Activated naive CD8-positive, alpha-beta T cell treated with anti-CD3 and anti-CD28 coated beads for 36 hours (primary cell): Measurements from ENCODE around the gene INA. TPM values are rescaled to one million over a fixed set of nuclear protein-coding genes. Genes with fewer than 3 reads are reported as not detected.
A peak's percentile ranks its signal among the peaks of the same experiment; 100 is the strongest.
"Not testable (repeated sequence)": the region's sequence is repeated elsewhere in the genome, so short reads cannot be mapped to it uniquely, and the experiment has no call there.

Source experiments
- DNase-seq: peaks from one replicate; pipeline ENCODE4 v3.0.0; 2021
- H3K27ac Mint-ChIP-seq: one replicate; pipeline ENCODE4 v1.8.0; 2022; ENCODE audit warnings: mild to moderate bottlenecking, moderate library complexity, mixed read lengths
- H3K27me3 Mint-ChIP-seq: one replicate; pipeline ENCODE4 v1.8.0; 2022; ENCODE audit warnings: mild to moderate bottlenecking, mixed read lengths
- H3K36me3 Mint-ChIP-seq: one replicate; pipeline ENCODE4 v1.8.0; 2021; ENCODE audit warnings: mild to moderate bottlenecking, mixed read lengths
- H3K4me1 Mint-ChIP-seq: one replicate; pipeline ENCODE4 v1.8.0; 2021; ENCODE audit warnings: mixed read lengths
- H3K4me3 Mint-ChIP-seq: one replicate; pipeline ENCODE4 v1.8.0; 2022; ENCODE audit warnings: mild to moderate bottlenecking, moderate library complexity, mixed read lengths
- H3K9me3 Mint-ChIP-seq: one replicate; pipeline ENCODE4 v1.8.0; 2022; ENCODE audit warnings: mixed read lengths
- total RNA-seq, 2 experiments: library from RNA; stranded (reverse); gene quantifications; one replicate each; pipeline ENCODE4 v1.2.3, GENCODE V29; 2021

The INA gene
- under 1 TPM; 0.38 to 0.45 TPM for total RNA-seq

DNA sequence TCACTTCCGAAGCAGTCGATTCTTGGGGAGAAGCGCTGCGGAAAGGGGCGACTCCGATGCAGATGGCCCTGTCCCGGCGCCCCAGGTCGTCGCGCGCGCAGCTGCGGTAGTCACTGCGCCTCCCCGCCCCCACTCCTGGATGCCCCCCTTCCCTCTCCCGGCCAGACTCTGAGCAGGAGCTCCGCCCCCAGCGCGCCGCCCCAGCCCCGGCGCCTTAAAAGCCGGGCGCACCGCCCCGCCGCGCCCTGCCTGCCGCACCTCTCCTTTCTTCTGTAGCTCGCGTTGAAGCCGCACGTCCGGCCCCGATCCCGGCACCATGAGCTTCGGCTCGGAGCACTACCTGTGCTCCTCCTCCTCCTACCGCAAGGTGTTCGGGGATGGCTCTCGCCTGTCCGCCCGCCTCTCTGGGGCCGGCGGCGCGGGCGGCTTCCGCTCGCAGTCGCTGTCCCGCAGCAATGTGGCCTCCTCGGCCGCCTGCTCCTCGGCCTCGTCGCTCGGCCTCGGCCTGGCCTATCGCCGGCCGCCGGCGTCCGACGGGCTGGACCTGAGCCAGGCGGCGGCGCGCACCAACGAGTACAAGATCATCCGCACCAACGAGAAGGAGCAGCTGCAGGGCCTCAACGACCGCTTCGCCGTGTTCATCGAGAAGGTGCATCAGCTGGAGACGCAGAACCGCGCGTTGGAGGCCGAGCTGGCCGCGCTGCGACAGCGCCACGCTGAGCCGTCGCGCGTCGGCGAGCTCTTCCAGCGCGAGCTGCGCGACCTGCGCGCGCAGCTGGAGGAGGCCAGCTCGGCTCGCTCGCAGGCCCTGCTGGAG is at the start of gene INA:
Gene INA (plus strand): TSS at position 243 of the 817 bp plus-strand sequence. CDS start 74 bp downstream, at position 317.
- Mint-ChIP-seq H3K9me3 (no peaks in the 10 kb centered on the region), H3K4me3 (peak within 1 kb of the TSS; percentile 68), H3K4me1 (peaks cover 6% of the 10 kb centered on the region), H3K27me3 (peaks cover 80% of the 10 kb centered on the region), H3K36me3 (peaks cover 3% of the 10 kb centered on the region), H3K27ac (no peak within 1 kb of the TSS)
- DNase-seq, result peak; percentile 65

DNA sequence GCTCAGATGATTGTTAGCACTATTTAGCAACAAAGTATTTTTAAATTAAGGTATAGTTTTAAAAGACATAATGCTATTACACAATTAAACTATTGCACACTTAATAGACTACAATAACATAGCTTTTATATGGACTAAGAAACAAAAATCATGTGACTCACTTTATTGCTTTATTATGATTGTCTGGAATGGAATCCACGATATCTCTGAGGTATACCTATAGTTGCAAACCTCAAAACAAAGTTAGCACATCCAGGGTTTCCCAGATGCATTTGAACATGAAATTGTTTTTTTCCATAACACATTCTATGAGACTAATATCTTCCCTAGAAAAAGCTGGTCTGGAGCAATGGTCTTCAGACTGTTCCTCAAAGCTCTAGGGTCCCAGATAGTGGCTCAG is 49.5 kb upstream of the INA start:
- DNase-seq, result no peak
- Mint-ChIP-seq H3K36me3 (peaks cover 3% of the 10 kb centered on the region), H3K4me3 (no peak overlapping the region), H3K9me3 (peaks cover 14% of the 10 kb centered on the region), H3K4me1 (no peaks in the 10 kb centered on the region), H3K27ac (no peak overlapping the region), H3K27me3 (no peaks in the 10 kb centered on the region)

DNA sequence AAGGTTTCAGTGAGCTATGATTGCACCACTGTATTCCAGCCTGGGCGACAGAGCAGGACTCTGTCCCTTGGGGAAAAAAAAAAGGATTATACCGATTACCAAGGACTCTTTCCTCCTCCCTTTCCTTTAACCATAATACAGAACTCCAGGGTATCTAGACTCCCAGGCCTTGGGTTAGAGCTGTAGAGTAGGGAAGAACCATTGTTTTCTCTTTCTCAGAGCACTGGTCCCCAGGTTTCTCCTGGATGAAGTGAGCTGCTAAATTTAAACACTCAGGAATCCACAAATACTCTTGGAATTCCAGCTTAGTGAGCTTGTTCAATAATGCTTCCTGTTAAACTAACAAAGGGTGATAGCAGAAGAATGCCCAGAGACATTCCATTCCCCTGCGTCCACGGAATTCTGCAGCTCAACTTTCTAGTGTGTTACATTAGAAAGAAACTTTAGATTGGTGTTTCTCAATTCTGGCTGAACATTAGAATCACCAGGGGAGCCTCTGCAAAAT is 45.8 kb upstream of the INA start:
- no peak overlapping the region for H3K27ac Mint-ChIP-seq
- DNase-seq, result no peak
- no peak overlapping the region for H3K4me3 Mint-ChIP-seq
- no peaks in the 10 kb centered on the region for H3K9me3 Mint-ChIP-seq
- no peaks in the 10 kb centered on the region for H3K4me1 Mint-ChIP-seq
- H3K27me3 Mint-ChIP-seq, result no peaks in the 10 kb centered on the region
- H3K36me3 Mint-ChIP-seq, result no peaks in the 10 kb centered on the region

DNA sequence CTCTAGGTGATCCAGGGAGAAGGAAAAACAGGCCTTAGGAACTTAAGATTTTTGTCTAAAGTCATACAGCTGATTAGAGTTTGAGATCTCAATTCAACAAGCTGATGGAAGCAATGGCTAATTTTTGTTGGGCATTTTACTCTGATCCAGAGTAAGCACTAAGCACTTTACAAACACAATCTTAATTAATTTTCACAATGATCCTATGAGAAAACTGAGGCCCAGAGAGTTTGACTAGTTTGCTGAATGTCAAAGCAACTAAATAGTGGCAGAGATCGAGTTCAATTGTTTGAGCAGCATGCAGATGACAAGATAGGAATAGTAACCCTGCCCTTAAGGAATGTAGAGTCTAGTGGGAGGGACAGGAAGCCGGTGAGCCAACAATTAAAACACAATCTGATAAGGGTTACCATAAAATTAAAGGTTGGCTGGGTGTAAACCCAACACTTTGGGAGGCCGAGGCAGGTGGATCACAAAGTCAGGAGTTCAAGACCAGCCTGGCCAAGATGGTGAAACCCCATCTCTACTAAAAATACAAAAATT is 44.7 kb upstream of the INA start:
- Mint-ChIP-seq H3K27ac (no peak overlapping the region), H3K27me3 (no peaks in the 10 kb centered on the region), H3K4me1 (no peaks in the 10 kb centered on the region), H3K9me3 (no peaks in the 10 kb centered on the region), H3K36me3 (no peaks in the 10 kb centered on the region), H3K4me3 (no peak overlapping the region)
- no peak for DNase-seq

DNA sequence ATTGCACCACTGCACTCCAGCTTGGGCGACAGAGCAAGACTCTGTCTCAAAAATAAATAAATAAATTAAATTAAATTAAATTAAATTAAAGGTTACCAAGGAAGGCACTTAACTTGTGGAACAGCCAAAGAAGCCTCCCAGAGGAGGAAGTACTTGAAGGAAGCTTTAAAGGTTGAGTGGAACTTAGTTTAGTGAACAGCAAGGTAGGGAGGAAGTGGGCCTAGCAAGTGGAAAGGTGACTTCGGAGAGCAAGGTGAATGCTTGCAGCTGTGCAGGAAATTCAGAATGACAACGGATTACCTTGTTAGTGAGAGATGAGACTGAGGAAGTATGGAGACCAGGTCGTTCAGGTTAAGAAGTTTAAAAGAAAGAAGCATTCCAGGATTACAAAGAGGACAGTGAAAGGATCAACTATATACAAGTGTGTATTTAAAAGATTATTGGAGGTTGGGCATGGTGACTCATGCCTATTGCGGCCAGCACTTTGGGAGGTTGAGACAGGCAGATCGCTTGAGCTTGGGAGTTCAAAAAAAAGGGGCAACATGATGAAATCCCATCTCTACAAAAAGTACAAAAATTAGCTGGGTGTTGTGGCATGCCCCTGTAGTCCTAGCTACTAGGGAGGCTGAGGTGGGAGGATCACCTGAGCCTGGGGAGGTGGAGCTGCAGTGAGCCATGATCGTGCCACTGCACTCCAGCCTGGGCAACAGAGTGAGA is 44.0 kb upstream of the INA start:
- no peak overlapping the region for H3K27ac Mint-ChIP-seq
- DNase-seq, result no peak
- H3K4me1 Mint-ChIP-seq, result no peaks in the 10 kb centered on the region
- no peak overlapping the region for H3K4me3 Mint-ChIP-seq
- no peaks in the 10 kb centered on the region for H3K9me3 Mint-ChIP-seq
- no peaks in the 10 kb centered on the region for H3K36me3 Mint-ChIP-seq
- H3K27me3 Mint-ChIP-seq, result no peaks in the 10 kb centered on the region

DNA sequence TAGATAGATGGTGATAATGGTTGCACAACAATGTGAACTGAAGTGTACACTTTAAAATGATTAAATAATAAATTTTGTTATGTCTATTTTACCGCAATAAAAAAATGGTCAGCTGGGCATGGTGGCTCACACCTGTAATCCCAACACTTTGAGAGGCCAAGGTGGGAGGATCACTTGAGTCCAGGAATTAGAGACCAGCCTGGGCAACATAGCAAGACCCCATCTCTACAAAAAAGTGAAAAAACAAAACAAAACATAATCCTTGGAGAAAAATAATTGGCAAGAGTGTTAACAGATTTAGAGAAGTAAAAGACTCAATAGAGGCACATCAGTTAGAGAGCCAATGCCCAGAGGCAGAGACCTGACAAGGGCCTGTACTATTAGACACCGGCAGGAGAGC is 41.2 kb upstream of the INA start:
- no peak overlapping the region for H3K27ac Mint-ChIP-seq
- H3K4me3 Mint-ChIP-seq, result no peak overlapping the region
- H3K36me3 Mint-ChIP-seq, result no peaks in the 10 kb centered on the region
- H3K9me3 Mint-ChIP-seq, result no peaks in the 10 kb centered on the region
- H3K4me1 Mint-ChIP-seq, result peaks cover 3% of the 10 kb centered on the region
- no peaks in the 10 kb centered on the region for H3K27me3 Mint-ChIP-seq
- DNase-seq, result no peak

DNA sequence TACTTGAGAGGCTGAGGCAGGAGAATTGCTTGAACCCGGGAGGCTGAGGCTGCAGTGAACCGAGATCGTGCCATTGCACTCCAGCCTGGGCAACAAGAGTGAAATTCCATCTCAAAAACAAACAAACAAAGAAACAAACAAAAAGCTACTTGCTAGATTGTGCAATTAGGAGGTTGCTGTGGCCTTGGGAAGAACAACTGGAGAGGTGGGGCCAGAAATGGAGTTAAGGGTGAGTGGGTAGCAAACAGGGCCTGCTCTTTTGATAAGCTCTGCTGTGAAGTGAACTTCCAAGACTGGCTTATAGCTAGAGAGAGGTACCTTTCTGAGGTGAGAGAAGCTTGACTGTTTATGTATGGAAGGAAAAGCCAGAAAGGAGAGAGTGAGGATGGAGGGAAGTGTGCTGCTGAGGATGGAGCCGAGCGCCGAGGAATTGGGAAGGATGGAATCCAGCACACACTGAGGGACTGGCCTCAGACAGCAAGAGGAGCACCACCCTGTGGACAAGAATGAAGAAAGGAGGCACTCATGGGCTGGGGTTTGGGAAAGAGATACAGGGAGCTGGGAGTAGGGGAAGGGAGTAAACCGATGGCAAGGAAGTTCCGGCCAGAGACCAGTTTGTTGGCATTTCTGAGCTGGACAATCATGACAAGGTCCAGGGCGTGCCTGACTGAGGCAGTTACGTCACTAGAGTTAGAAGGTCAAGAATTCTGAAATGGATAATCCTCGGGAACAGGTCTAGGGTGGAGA is 38.3 kb upstream of the INA start:
- Mint-ChIP-seq H3K36me3 (no peaks in the 10 kb centered on the region), H3K27me3 (no peaks in the 10 kb centered on the region), H3K4me1 (peaks cover 8% of the 10 kb centered on the region), H3K4me3 (no peak overlapping the region), H3K27ac (no peak overlapping the region), H3K9me3 (no peaks in the 10 kb centered on the region)
- DNase-seq, result no peak

DNA sequence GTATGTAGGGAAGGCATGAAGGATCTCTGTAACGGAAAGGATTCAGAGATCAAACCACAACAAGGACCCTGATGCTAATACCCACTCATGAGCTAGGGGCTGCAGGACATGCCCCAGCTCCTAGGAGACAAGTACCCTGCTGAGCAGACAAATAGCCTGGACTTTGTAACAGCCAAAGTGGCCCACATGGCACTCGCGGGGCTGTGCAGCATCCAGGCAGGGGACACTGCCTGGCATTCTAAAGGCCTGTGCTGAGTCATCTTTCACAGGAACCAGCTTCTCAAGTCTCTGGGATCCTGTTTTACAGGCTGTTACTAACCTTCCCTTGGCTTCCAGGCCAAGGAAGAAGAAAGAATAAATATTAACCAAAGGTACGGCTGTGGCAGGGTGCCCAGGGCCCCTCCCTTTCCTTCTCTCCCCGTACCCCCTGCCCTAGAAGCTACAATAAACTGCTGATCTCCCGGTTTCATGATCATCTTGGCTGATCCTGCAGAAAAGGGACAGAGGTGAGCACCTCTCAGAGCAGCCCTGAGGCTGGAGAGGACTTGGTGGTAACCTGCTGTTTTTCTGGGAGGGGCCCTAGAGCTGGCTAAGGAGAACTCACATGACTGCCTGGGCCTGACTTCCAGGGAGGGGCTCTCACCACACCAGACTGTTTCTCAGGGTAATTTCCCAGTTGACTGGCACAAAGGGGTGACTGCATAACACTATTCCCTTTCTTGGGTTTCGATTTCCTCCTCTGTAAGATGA is 35.5 kb upstream of the INA start:
- Mint-ChIP-seq H3K27ac (no peak overlapping the region), H3K9me3 (no peaks in the 10 kb centered on the region), H3K4me1 (peaks cover 13% of the 10 kb centered on the region), H3K36me3 (no peaks in the 10 kb centered on the region), H3K4me3 (no peak overlapping the region), H3K27me3 (no peaks in the 10 kb centered on the region)
- peak; percentile 1 for DNase-seq

DNA sequence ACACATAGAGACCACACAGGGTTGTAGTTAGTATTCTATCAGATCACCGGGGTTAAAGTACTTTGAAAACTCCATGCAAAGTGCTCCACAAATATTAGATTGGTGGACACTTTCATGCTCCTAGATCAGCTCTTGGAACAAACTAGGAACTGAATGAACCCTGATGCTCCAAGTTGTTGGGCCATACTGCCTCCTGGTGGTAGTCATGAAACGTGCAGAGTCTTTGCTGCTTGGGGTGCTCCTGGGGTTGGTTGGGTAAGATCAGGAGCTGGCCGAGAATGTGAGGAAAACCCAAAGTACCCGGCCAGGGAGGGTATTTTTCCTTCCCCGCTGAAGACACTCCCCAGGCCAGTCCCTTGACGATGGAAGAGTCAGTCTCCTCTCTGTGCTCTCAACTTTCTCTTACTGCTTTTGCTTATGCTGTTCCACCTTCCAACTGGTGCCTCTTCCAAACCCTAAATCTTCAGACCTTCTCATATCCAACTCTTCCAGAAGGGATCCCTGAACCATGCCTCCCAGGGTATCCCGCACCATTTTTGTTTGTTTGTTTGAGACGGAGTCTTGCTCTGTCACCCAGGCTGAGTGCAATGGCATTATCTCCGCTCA is 32.2 kb upstream of the INA start:
- Mint-ChIP-seq H3K9me3 (no peaks in the 10 kb centered on the region), H3K27me3 (no peaks in the 10 kb centered on the region), H3K27ac (no peak overlapping the region), H3K4me3 (no peak overlapping the region), H3K4me1 (peaks cover 13% of the 10 kb centered on the region), H3K36me3 (no peaks in the 10 kb centered on the region)
- peak; percentile 52 for DNase-seq

DNA sequence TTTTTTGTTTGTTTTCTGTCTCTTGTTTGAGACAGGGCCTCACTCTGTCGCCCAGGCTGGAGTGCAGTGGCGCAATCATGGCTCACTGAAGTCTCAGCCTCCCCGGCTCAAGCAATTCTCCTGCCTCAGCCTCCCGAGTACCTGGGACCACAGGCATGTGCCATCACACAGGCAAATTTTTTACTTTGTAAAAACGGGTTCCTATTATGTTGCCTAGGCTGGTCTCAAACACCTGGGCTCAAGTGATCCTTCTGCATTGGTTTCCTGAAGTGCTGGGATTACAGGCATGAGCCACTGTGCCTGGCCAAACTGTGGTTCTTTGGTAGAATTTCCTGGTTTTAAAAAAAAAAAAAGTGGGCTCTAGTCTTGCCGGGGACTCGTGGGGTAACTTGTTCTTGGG is 31.4 kb upstream of the INA start, which contains the start of gene RPEL1:
Gene RPEL1 (plus strand): TSS at position 301 of the 400 bp plus-strand sequence. CDS start 110 bp downstream, outside the sequence.
- H3K9me3 Mint-ChIP-seq, DNase-seq, H3K27ac Mint-ChIP-seq, H3K27me3 Mint-ChIP-seq, H3K36me3 Mint-ChIP-seq, H3K4me3 Mint-ChIP-seq: not testable (repeated sequence)
- peaks cover 10% of the 10 kb centered on the region for H3K4me1 Mint-ChIP-seq

DNA sequence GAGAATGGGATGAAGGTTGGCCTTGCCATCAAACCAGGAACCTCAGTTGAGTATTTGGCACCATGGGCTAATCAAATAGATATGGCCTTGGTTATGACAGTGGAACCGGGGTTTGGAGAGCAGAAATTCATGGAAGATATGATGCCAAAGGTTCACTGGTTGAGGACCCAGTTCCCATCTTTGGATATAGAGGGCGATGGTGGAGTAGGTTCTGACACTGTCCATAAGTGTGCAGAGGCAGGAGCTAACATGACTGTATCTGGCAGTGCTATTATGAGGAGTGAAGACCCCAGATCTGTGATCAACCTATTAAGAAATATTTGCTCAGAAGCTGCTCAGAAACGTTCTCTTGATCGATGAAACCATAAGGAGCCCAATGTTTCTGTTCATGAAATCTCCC is 30.6 kb upstream of the INA start:
- DNase-seq, result no peak
- H3K9me3 Mint-ChIP-seq, result peaks cover 4% of the 10 kb centered on the region
- H3K4me3 Mint-ChIP-seq, result no peak overlapping the region
- no peak overlapping the region for H3K27ac Mint-ChIP-seq
- H3K4me1 Mint-ChIP-seq, result peaks cover 9% of the 10 kb centered on the region
- no peaks in the 10 kb centered on the region for H3K36me3 Mint-ChIP-seq
- H3K27me3 Mint-ChIP-seq, result no peaks in the 10 kb centered on the region

DNA sequence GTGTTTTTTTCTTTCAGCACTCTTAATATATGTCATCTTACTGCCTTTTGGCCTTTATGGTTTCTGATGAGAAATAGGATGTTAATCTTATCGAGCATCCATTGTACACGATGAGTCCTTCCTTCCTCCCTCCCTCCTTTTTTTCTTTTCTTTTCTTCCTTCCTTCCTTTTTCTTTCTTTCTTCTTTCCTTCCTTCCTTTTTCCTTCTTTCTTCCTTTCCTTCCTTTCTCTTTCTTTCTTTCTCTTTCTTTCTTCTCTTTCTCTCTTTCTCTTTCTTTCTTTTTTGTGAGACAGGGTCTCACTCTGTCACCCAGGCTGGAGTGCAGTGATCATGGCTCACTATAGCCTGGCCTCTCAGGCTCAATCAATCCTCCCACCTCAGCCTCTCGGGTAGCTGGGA is 22.8 kb upstream of the INA start:
- no peak overlapping the region for H3K4me3 Mint-ChIP-seq
- no peaks in the 10 kb centered on the region for H3K4me1 Mint-ChIP-seq
- H3K27me3 Mint-ChIP-seq, result peaks cover 4% of the 10 kb centered on the region
- H3K9me3 Mint-ChIP-seq, result peaks cover 9% of the 10 kb centered on the region
- peaks cover 2% of the 10 kb centered on the region for H3K36me3 Mint-ChIP-seq
- no peak for DNase-seq
- H3K27ac Mint-ChIP-seq, result no peak overlapping the region

DNA sequence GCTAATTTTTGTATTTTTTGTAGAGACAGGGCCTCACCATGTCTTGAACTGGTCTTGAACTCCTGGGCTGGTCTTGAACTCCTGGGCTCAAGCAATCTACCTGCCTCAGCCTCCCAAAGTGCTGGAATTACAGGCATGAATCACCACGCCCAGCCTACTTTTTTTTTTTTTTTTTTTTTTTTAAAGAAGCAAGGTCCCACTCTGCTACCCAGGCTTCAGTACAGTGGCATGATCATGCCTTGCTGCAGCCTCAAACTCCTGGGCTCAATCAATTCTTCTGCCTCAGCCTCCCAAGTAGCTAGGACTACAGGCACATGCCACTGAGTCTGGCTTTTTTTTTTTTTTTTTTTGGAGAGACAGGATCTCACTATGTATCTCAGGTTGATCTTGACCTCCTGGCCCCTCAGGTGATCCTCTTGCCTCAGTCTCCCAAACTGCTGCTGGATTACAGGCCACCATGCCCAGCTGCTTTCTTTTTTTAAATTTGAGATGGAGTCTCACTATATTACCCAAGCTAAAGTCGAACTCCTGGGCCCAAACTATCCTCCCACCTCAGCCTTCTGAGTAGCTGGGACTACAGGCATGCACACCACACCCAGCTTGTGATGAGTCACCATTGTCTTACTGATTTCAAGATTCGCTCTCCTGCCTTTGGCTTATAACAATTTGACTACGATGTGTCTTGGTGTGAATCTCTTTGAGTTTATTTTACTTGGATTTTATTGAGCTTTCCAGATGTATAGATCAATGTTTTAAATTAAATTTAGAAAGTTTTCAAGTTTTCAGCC is 22.2 kb upstream of the INA start:
- peaks cover 4% of the 10 kb centered on the region for H3K27me3 Mint-ChIP-seq
- no peaks in the 10 kb centered on the region for H3K4me1 Mint-ChIP-seq
- no peak overlapping the region for H3K27ac Mint-ChIP-seq
- H3K9me3 Mint-ChIP-seq, result peaks cover 10% of the 10 kb centered on the region
- H3K36me3 Mint-ChIP-seq, result peaks cover 3% of the 10 kb centered on the region
- H3K4me3 Mint-ChIP-seq, result no peak overlapping the region
- DNase-seq, result no peak
